Thyroid gland (tissue), 4 donors: ENCODE results near the gene TSC22D1. TPM values are rescaled to one million over a fixed set of nuclear protein-coding genes. Genes with fewer than 3 reads are reported as not detected.
A peak's percentile ranks its signal among the peaks of the same experiment; 100 is the strongest.

ENCODE experiments used
- DNase-seq, 2 donors: peaks; one replicate each; pipeline ENCODE4 v3.0.0-alpha.2; 2019
- H3K27ac ChIP-seq, 3 donors: fragments of 200-600 bp; sonication (generic); 1 replicate in 2 of 3; 2 replicates in 1 of 3; pipeline ENCODE4 v1.5.1; 2016 to 2019; ENCODE audit warnings: mild to moderate bottlenecking in 1 of 3, moderate library complexity in 1 of 3
- H3K27me3 ChIP-seq: fragments of 200-600 bp; sonication (generic); one replicate; pipeline ENCODE4 v1.5.1; 2019
- H3K36me3 ChIP-seq, 2 donors: fragments of 200-600 bp; sonication (generic); one replicate each; pipeline ENCODE4 v1.5.1; 2016 to 2019
- H3K4me1 ChIP-seq, 2 donors: fragments of 200-600 bp; sonication (generic); one replicate each; pipeline ENCODE4 v1.5.1; 2017 to 2019
- H3K4me3 ChIP-seq, 3 donors: fragments of 200-600 bp; sonication (generic); replicated peaks in 1 of 3; 1 replicate in 2 of 3; 2 replicates in 1 of 3; pipeline ENCODE4 v1.5.1; 2016; ENCODE audit warnings: mild to moderate bottlenecking in 1 of 3
- H3K9me3 ChIP-seq: fragments of 200-600 bp; sonication (generic); one replicate; pipeline ENCODE4 v1.5.1; 2017
- POLR2A ChIP-seq, 2 donors: fragments of 450-650 bp; IDR thresholded peaks; one replicate each; pipeline ENCODE4 v1.6.1; 2017; ENCODE audit warnings: antibody characterized with exemption in 2 of 2, mild to moderate bottlenecking in 2 of 2, moderate library complexity in 1 of 2
- WGBS, 2 donors: methylation state at CpG; one replicate each; pipeline ENCODE4 v1.1.5; 2017; 5-methylcytosine and 5-hydroxymethylcytosine counted together
- intact Hi-C: fragments of 100-400 bp; cut with DNase I; formaldehyde crosslinking; loops from one replicate; pipeline ENCODE4 v1.15.1; 2023
- total RNA-seq, 4 donors: library from RNA; depleted of rRNA; stranded (reverse); fragments of >200 nt; gene quantifications; one replicate each; pipeline ENCODE4 v1.2.3, GENCODE V29; 2016
- TF ChIP-seq, protein P1 (sequence below), 6 experiments: fragments of 200-600 bp in 3 of 6; fragments of 450-650 bp in 3 of 6; sonication (generic) in 3 of 6; IDR thresholded peaks; one replicate each; pipeline ENCODE4 v1.5.1; 2016 to 2019; ENCODE audit warnings: antibody characterized with exemption in 6 of 6, mild to moderate bottlenecking in 2 of 6, inconsistent platforms in 1 of 6, moderate library complexity in 1 of 6

Gene TSC22D1
- total RNA-seq, 4 donors from 2014 or later = 78.0 to 103 (median 90.5) TPM

DNA sequence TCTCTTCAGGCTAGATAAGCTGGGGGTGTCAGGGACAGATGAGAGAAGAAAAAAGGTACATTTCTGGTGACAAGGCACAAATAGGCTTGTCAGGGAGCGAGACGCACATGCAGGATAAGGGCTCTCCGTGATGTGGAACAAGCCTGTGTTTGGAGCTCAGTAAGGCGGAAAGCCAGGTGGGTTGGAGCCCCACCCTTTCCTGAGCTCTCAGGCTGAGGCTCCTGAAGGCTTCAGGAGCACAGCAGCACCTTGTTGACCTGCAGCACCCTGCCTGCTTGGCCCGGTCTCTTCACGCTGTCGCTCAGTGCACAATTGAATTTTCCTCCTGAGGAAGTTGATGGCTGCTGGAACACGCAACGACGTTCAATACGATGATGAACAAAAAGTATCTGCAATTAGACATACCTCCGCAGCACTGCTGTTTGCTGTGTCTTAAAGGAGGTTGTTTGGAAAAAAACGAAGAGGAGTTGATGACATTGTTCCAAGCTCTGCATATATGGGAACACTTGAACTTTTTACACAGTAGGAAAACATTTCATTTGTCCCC lies 173.2 kb downstream of the TSC22D1 start:
- no peaks in the 10 kb centered on the region for H3K36me3 ChIP-seq
- peak in 1 of 2 donors; percentile 37 for TF ChIP-seq POLR2A (IDR thresholded peaks at IDR 0.05)
- TF ChIP-seq, protein P1, sequence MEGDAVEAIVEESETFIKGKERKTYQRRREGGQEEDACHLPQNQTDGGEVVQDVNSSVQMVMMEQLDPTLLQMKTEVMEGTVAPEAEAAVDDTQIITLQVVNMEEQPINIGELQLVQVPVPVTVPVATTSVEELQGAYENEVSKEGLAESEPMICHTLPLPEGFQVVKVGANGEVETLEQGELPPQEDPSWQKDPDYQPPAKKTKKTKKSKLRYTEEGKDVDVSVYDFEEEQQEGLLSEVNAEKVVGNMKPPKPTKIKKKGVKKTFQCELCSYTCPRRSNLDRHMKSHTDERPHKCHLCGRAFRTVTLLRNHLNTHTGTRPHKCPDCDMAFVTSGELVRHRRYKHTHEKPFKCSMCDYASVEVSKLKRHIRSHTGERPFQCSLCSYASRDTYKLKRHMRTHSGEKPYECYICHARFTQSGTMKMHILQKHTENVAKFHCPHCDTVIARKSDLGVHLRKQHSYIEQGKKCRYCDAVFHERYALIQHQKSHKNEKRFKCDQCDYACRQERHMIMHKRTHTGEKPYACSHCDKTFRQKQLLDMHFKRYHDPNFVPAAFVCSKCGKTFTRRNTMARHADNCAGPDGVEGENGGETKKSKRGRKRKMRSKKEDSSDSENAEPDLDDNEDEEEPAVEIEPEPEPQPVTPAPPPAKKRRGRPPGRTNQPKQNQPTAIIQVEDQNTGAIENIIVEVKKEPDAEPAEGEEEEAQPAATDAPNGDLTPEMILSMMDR (IDR thresholded peaks at IDR 0.05) = no peak
- H3K4me1 ChIP-seq = peaks cover 35 to 57% of the 10 kb centered on the region in 2 donors
- peak; percentile 76 to 82 for DNase-seq
- no peaks in the 10 kb centered on the region for H3K9me3 ChIP-seq
- H3K27me3 ChIP-seq = no peaks in the 10 kb centered on the region
- H3K27ac ChIP-seq = peak overlapping the region; percentile 49 to 77 (median 62)
- intact Hi-C loops = no loop called here
- H3K4me3 ChIP-seq = no peak overlapping the region
- 45 to 53% methylated on average over 13 of the region's 13 CpGs for WGBS, 2 donors

DNA sequence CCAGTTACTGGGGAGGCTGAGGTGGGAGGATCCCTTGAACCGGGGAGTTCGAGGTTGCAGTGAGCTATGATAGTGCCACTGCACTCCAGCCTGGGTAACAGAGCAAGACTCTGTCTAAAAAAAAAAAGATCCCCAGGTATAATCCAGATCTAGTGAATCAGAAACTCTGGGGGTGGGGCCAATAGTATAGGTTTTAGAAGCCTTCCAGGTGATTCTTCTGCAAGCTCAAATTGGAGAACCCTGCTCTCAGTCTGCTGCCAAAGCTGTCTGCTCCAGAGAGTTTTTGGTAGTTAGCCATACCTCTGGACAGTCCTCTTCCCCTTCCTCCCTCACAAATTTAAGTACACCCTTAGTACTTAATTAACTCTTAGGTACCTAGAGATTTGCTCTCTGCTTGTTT lies 174.6 kb downstream of the TSC22D1 start:
- 65 to 67% methylated on average over 2 of the region's 2 CpGs for WGBS, 2 donors
- peak overlapping the region in 2 of 3 donors; percentile 7 to 77 for H3K27ac ChIP-seq
- H3K9me3 ChIP-seq = no peaks in the 10 kb centered on the region
- no peaks in the 10 kb centered on the region for H3K36me3 ChIP-seq
- peak; percentile 29 to 41 for DNase-seq
- TF ChIP-seq, protein P1 (IDR thresholded peaks at IDR 0.05) = no peak
- no peak for TF ChIP-seq POLR2A (IDR thresholded peaks at IDR 0.05)
- no peak overlapping the region for H3K4me3 ChIP-seq
- no peaks in the 10 kb centered on the region for H3K27me3 ChIP-seq
- peaks cover 43 to 69% of the 10 kb centered on the region in 2 donors for H3K4me1 ChIP-seq
- intact Hi-C loops = no loop called here

DNA sequence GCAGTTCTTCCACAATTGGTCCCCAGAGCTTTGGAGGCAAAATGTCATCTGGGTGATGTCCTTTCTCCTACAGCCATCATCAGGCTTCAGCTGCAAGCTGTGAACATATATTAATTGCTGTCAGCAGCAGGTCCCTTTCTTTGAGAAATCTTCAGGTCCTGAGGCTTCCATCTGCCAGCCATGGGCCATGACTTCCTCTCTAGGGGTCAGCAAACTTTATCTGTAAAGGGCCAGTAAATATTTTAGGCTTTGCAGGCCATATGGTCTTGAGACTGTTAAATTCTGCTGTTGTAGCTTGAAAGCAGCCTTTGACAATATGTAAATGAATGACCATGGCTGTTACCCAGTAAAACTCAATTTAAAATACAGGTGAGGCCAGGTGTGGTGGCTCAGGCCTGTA lies 175.4 kb downstream of the TSC22D1 start:
- no peak for DNase-seq
- intact Hi-C loops = no loop called here

DNA sequence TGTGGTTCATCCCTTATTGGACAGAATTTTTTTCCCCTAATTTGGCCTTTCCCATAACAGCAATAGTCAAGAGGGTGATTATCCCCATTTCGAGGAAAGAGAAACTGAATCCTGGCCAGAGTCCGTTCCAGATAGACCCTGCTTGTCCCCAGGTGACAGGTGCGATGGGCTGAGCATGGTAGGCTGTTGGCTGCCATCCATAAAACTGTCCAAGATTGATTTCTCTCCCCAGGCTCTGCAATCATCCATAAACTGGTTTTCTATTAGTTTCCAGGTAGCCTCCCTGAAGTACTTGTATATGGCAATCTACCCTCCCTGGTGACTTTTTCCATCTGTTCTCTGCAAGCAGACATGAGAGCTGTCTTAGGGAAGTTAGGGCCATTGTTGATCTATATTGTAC lies 177.1 kb downstream of the TSC22D1 start:
- Histone ChIP-seq H3K27ac (no peak overlapping the region), H3K4me1 (peaks cover 39 to 56% of the 10 kb centered on the region in 2 donors), H3K9me3 (no peaks in the 10 kb centered on the region), H3K4me3 (no peak overlapping the region), H3K36me3 (no peaks in the 10 kb centered on the region), H3K27me3 (no peaks in the 10 kb centered on the region)
- no peak for TF ChIP-seq POLR2A (IDR thresholded peaks at IDR 0.05)
- TF ChIP-seq, protein P1 (IDR thresholded peaks at IDR 0.05) = no peak
- no peak for DNase-seq
- intact Hi-C loops = no loop called here
- WGBS, 2 donors = 89 to 93% methylated on average over 3 of the region's 3 CpGs

More for the DNA sequence above, 175.4 kb downstream of the TSC22D1 start:
- H3K4me3 ChIP-seq = no peak overlapping the region
- no peaks in the 10 kb centered on the region for H3K36me3 ChIP-seq
- TF ChIP-seq, protein P1 (IDR thresholded peaks at IDR 0.05) = no peak
- no peak for TF ChIP-seq POLR2A (IDR thresholded peaks at IDR 0.05)
- peaks cover 45 to 68% of the 10 kb centered on the region in 2 donors for H3K4me1 ChIP-seq
- no peak overlapping the region for H3K27ac ChIP-seq
- H3K9me3 ChIP-seq = no peaks in the 10 kb centered on the region
- H3K27me3 ChIP-seq = no peaks in the 10 kb centered on the region

DNA sequence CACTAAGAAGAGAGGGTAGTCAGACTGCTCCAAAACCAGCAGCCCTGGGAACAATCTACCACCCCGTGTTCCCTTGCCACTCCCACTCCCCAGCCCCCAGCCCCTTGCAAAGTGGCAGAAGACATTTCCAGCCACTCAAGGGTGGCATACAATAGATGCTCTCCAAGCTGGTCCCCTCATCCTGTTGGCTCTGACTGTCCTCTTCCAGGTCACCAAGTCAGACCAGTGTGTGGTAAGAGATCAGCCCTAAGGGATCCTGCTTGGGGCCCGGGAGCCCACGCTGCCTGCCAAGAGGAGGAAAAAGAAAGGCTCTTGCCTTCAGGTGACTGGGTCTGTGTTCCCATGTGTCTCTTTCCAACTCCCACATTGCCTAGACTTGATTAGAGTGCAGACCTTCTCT lies 177.5 kb downstream of the TSC22D1 start:
- Histone ChIP-seq H3K27me3 (no peaks in the 10 kb centered on the region), H3K4me3 (no peak overlapping the region), H3K9me3 (no peaks in the 10 kb centered on the region), H3K36me3 (no peaks in the 10 kb centered on the region), H3K27ac (no peak overlapping the region), H3K4me1 (peaks cover 35 to 51% of the 10 kb centered on the region in 2 donors)
- no peak for DNase-seq
- 90 to 94% methylated on average over 3 of the region's 3 CpGs for WGBS, 2 donors
- TF ChIP-seq POLR2A (IDR thresholded peaks at IDR 0.05) = no peak
- TF ChIP-seq, protein P1 (IDR thresholded peaks at IDR 0.05) = no peak
- intact Hi-C loops = no loop called here
